H7 (cell line): Measurements from ENCODE around the gene TNKS1BP1. TPM values are rescaled to one million over a fixed set of nuclear protein-coding genes. Genes with fewer than 3 reads are reported as not detected.
A peak's percentile ranks its signal among the peaks of the same experiment; 100 is the strongest.
"Not testable (repeated sequence)": the region's sequence is repeated elsewhere in the genome, so short reads cannot be mapped to it uniquely, and the experiment has no call there.

ENCODE experiments used
- DNase-seq: peaks from one replicate; pipeline ENCODE4 v3.0.0; 2012
- H3K27me3 ChIP-seq: 2 replicates; pipeline ENCODE4 v1.6.0; 2011; ENCODE audit warnings: mild to moderate bottlenecking, low read length; ENCODE audit not compliant: control insufficient read depth, insufficient read depth
- H3K36me3 ChIP-seq: replicated peaks from 2 replicates; pipeline ENCODE4 v1.5.1; 2011; ENCODE audit warnings: low read length; ENCODE audit not compliant: control insufficient read depth, insufficient read depth
- H3K4me3 ChIP-seq: 2 replicates; pipeline ENCODE4 v1.5.1; 2011; ENCODE audit warnings: low read depth, mild to moderate bottlenecking, control low read depth, low read length, moderate library complexity; ENCODE audit not compliant: insufficient read depth
- total RNA-seq: library from RNA; depleted of rRNA; stranded (reverse); fragments of >200 nt; shearing (Covaris generic); gene quantifications from 2 replicates; pipeline ENCODE4 v1.2.3, GENCODE V29; 2014; rRNA removed

TNKS1BP1 gene
- 38.3 and 48.5 TPM in 2 replicates for total RNA-seq

- H3K36me3 ChIP-seq: peaks cover 41% of the 10 kb centered on the region
- peak within 1 kb of the TSS; percentile 72 for H3K4me3 ChIP-seq
- DNase-seq: peak; percentile 98
- H3K27me3 ChIP-seq: no peaks in the 10 kb centered on the region
These were observed at the start of gene TNKS1BP1 for GRCh38 chr11:57324886-57325734. TNKS1BP1 (minus strand) TSS chr11:57324952; CDS start chr11:57321885, 3,067 bp downstream.

GRCh38 chr11:57373146-57373545, 48.4 kb upstream of the TNKS1BP1 start:
- peaks cover 11% of the 10 kb centered on the region; the same call in 1 of the 2 replicates for H3K27me3 ChIP-seq
- DNase-seq: no peak
- no peak overlapping the region for H3K4me3 ChIP-seq
- H3K36me3 ChIP-seq: no peaks in the 10 kb centered on the region

- Histone ChIP-seq H3K27me3 (no peaks in the 10 kb centered on the region), H3K4me3 (no peak overlapping the region), H3K36me3 (no peaks in the 10 kb centered on the region)
- DNase-seq: no peak
These were observed 46.2 kb upstream of the TNKS1BP1 start for GRCh38 chr11:57370941-57371340.

GRCh38 chr11:57370251-57370650, 45.5 kb upstream of the TNKS1BP1 start:
- Histone ChIP-seq H3K36me3 (no peaks in the 10 kb centered on the region), H3K27me3 (no peaks in the 10 kb centered on the region), H3K4me3 (no peak overlapping the region)
- no peak for DNase-seq

- Histone ChIP-seq H3K36me3 (no peaks in the 10 kb centered on the region), H3K4me3 (no peak overlapping the region), H3K27me3 (no peaks in the 10 kb centered on the region; the same call in 1 of the 2 replicates)
- no peak for DNase-seq
These were observed 44.1 kb upstream of the TNKS1BP1 start for GRCh38 chr11:57368845-57369232.

GRCh38 chr11:57368106-57368844, 43.5 kb upstream of the TNKS1BP1 start:
- DNase-seq: no peak
- Histone ChIP-seq H3K36me3 (no peaks in the 10 kb centered on the region), H3K4me3 (no peak overlapping the region), H3K27me3 (no peaks in the 10 kb centered on the region; the same call in 1 of the 2 replicates)

GRCh38 chr11:57364851-57365660, 40.3 kb upstream of the TNKS1BP1 start:
- Histone ChIP-seq H3K36me3 (no peaks in the 10 kb centered on the region), H3K4me3 (no peak overlapping the region), H3K27me3 (no peaks in the 10 kb centered on the region; the same call in 1 of the 2 replicates)
- DNase-seq: peak; percentile 78

GRCh38 chr11:57363131-57364080, 38.7 kb upstream of the TNKS1BP1 start:
- Histone ChIP-seq H3K36me3 (no peaks in the 10 kb centered on the region), H3K27me3 (no peaks in the 10 kb centered on the region; the same call in 1 of the 2 replicates)
- DNase-seq: no peak

GRCh38 chr11:57361926-57362325, 37.2 kb upstream of the TNKS1BP1 start:
- Histone ChIP-seq H3K36me3 (no peaks in the 10 kb centered on the region), H3K27me3 (no peaks in the 10 kb centered on the region; the same call in 1 of the 2 replicates), H3K4me3 (no peak overlapping the region)
- DNase-seq: no peak

More at GRCh38 chr11:57363131-57364080, 38.7 kb upstream of the TNKS1BP1 start:
- H3K4me3 ChIP-seq: no peak overlapping the region

- not testable (repeated sequence) for H3K4me3 ChIP-seq, H3K27me3 ChIP-seq, DNase-seq, H3K36me3 ChIP-seq
These were observed 36.7 kb upstream of the TNKS1BP1 start for GRCh38 chr11:57361420-57361819.

GRCh38 chr11:57360991-57361390, 36.2 kb upstream of the TNKS1BP1 start:
- DNase-seq: no peak
- Histone ChIP-seq H3K36me3 (no peaks in the 10 kb centered on the region), H3K27me3 (no peaks in the 10 kb centered on the region; the same call in 1 of the 2 replicates), H3K4me3 (no peak overlapping the region)

GRCh38 chr11:57359896-57360690, 35.3 kb upstream of the TNKS1BP1 start:
- H3K27me3 ChIP-seq: no peaks in the 10 kb centered on the region; the same call in 1 of the 2 replicates
- no peaks in the 10 kb centered on the region for H3K36me3 ChIP-seq
- no peak for DNase-seq
- H3K4me3 ChIP-seq: no peak overlapping the region

- DNase-seq: no peak
- Histone ChIP-seq H3K4me3 (no peak overlapping the region), H3K36me3 (no peaks in the 10 kb centered on the region), H3K27me3 (no peaks in the 10 kb centered on the region; the same call in 1 of the 2 replicates)
These were observed 34.6 kb upstream of the TNKS1BP1 start for GRCh38 chr11:57359396-57359795.
